CD14-positive monocyte (primary cell): ENCODE measurements around the gene UVRAG. TPM values are rescaled to one million over a fixed set of nuclear protein-coding genes. Genes with fewer than 3 reads are reported as not detected.
A peak's percentile ranks its signal among the peaks of the same experiment; 100 is the strongest.

Experiments
- DNase-seq, 3 donors: peaks; one replicate each; pipeline ENCODE4 v3.0.0-alpha.2; 2011 to 2022
- H2AFZ ChIP-seq: 2 replicates; pipeline ENCODE4 v1.6.0; 2012; ENCODE audit warnings: mild to moderate bottlenecking, low read depth, low read length, inconsistent platforms; ENCODE audit not compliant: insufficient read depth, poor library complexity, severe bottlenecking
- H3K27ac ChIP-seq, 2 donors: 1 replicate in 1 of 2; 2 replicates in 1 of 2; pipeline ENCODE4 v1.5.1; 2012 to 2013; ENCODE audit warnings: low read length in 2 of 2, control low read depth in 1 of 2, inconsistent platforms in 1 of 2, low read depth in 1 of 2, mild to moderate bottlenecking in 1 of 2
- H3K27me3 ChIP-seq, 2 donors: one replicate each; pipeline versions ENCODE4 v1.6.0 to v1.6.1; 2011 to 2013; ENCODE audit warnings: low read length in 2 of 2; ENCODE audit not compliant: control insufficient read depth in 2 of 2, insufficient read depth in 2 of 2
- H3K36me3 ChIP-seq, 2 donors: replicated peaks in 1 of 2; 1 replicate in 1 of 2; 2 replicates in 1 of 2; pipeline versions ENCODE4 v1.5.1 to v1.6.1; 2012 to 2013; ENCODE audit warnings: low read length in 2 of 2, control low read depth in 1 of 2, inconsistent platforms in 1 of 2, mild to moderate bottlenecking in 1 of 2; ENCODE audit not compliant: insufficient read depth in 2 of 2, control insufficient read depth in 1 of 2
- H3K4me1 ChIP-seq, 2 donors: 1 replicate in 1 of 2; 2 replicates in 1 of 2; pipeline versions ENCODE4 v1.5.1 to v1.6.1; 2012 to 2013; ENCODE audit warnings: low read length in 2 of 2, control low read depth in 1 of 2, inconsistent platforms in 1 of 2, mild to moderate bottlenecking in 1 of 2, moderate library complexity in 1 of 2; ENCODE audit not compliant: insufficient read depth in 2 of 2, control insufficient read depth in 1 of 2
- H3K4me2 ChIP-seq: replicated peaks from 2 replicates; pipeline ENCODE3; 2012; ENCODE audit warnings: low read length, moderate library complexity, mild to moderate bottlenecking; ENCODE audit not compliant: poor library complexity, severe bottlenecking; ENCODE audit errors: extremely low read depth
- H3K4me3 ChIP-seq, 3 experiments: fragments of 200-600 bp in 1 of 3; sonication (generic) in 1 of 3; replicated peaks in 1 of 3; 1 replicate in 2 of 3; 2 replicates in 1 of 3; pipeline ENCODE4 v1.5.1; 2011 to 2013; ENCODE audit warnings: low read length in 3 of 3, mild to moderate bottlenecking in 3 of 3, control low read depth in 2 of 3, low read depth in 2 of 3, inconsistent platforms in 1 of 3, moderate library complexity in 1 of 3
- H3K79me2 ChIP-seq: 2 replicates; pipeline ENCODE4 v1.6.0; 2012; ENCODE audit warnings: mild to moderate bottlenecking, control low read depth, inconsistent platforms, low read length, moderate library complexity; ENCODE audit not compliant: insufficient read depth
- H3K9ac ChIP-seq: 2 replicates; pipeline ENCODE4 v1.6.0; 2017; ENCODE audit warnings: low read length, mild to moderate bottlenecking; ENCODE audit not compliant: insufficient read depth, poor library complexity, severe bottlenecking
- H3K9me3 ChIP-seq, 2 donors: replicated peaks in 1 of 2; 1 replicate in 1 of 2; 2 replicates in 1 of 2; pipeline versions ENCODE4 v1.5.1 to v1.6.1; 2012 to 2013; ENCODE audit warnings: low read length in 2 of 2, control low read depth in 1 of 2; ENCODE audit not compliant: control insufficient read depth in 1 of 2, insufficient read depth in 1 of 2
- H4K20me1 ChIP-seq: 2 replicates; pipeline ENCODE4 v1.6.0; 2012; ENCODE audit warnings: mild to moderate bottlenecking, low read length, control low read depth, moderate library complexity; ENCODE audit not compliant: insufficient read depth
- H3K27ac Mint-ChIP-seq, 7 donors: one replicate each; pipeline ENCODE4 v1.8.0; 2020; ENCODE audit warnings: mild to moderate bottlenecking in 7 of 7, mixed read lengths in 7 of 7, moderate library complexity in 6 of 7, inconsistent platforms in 2 of 7
- H3K27me3 Mint-ChIP-seq, 3 donors: one replicate each; pipeline ENCODE4 v1.8.0; 2021 to 2022; ENCODE audit warnings: low read depth in 3 of 3, mild to moderate bottlenecking in 3 of 3, mixed read lengths in 3 of 3, moderate library complexity in 3 of 3, inconsistent platforms in 1 of 3
- H3K36me3 Mint-ChIP-seq, 2 donors: one replicate each; pipeline ENCODE4 v1.8.0; 2020; ENCODE audit warnings: mixed read lengths in 2 of 2, inconsistent platforms in 1 of 2, mild to moderate bottlenecking in 1 of 2
- H3K4me1 Mint-ChIP-seq: one replicate; pipeline ENCODE4 v1.8.0; 2020; ENCODE audit warnings: mild to moderate bottlenecking, mixed read lengths
- H3K4me3 Mint-ChIP-seq, 2 donors: one replicate each; pipeline ENCODE4 v1.8.0; 2020; ENCODE audit warnings: mild to moderate bottlenecking in 2 of 2, mixed read lengths in 2 of 2, moderate library complexity in 1 of 2
- H3K9me3 Mint-ChIP-seq, 7 donors: one replicate each; pipeline ENCODE4 v1.8.0; 2020 to 2022; ENCODE audit warnings: mixed read lengths in 7 of 7, mild to moderate bottlenecking in 6 of 7, moderate library complexity in 6 of 7, inconsistent platforms in 2 of 7
- CTCF ChIP-seq: fragments of 200-600 bp; IDR thresholded peaks from one replicate; pipeline ENCODE4 v1.8.0; 2022; ENCODE audit warnings: antibody characterized with exemption, mild to moderate bottlenecking
- WGBS: methylation state at CpG from one replicate; pipeline ENCODE4 v1.1.5; 2013; ENCODE audit warnings: missing lambda C conversion rate; ENCODE audit not compliant: insufficient coverage; 5-methylcytosine and 5-hydroxymethylcytosine counted together
- intact Hi-C, 2 donors: fragments of 100-400 bp; cut with micrococcal nuclease; formaldehyde crosslinking; loops; one replicate each; pipeline versions ENCODE4 v1.15.0 to v1.15.1; 2023
- polyA plus RNA-seq, 3 donors: library from polyadenylated mRNA; depleted of rRNA in 1 of 3; unstranded in 2 of 3; stranded (reverse) in 1 of 3; fragments of 300-500 nt in 2 of 3; fragments of >200 nt in 1 of 3; fragmentation: Illumina TruSeq in 2 of 3; gene quantifications; 1 replicate in 2 of 3; 2 replicates in 1 of 3; pipeline ENCODE4 v1.2.3, GENCODE V29; 2012 to 2021

UVRAG gene
- polyA plus RNA-seq, 3 donors, result 13.7 to 20.5 (median 20.0) TPM

GRCh38 chr11:76174330-76174729 is 359.3 kb downstream of the UVRAG start:
- Mint-ChIP-seq H3K4me1 (no peaks in the 10 kb centered on the region), H3K9me3 (no peaks in the 10 kb centered on the region), H3K36me3 (no peaks in the 10 kb centered on the region), H3K27me3 (peaks cover 0 to 3% (median 1%) of the 10 kb centered on the region in 3 donors), H3K27ac (peak overlapping the region in 1 of 7 donors; percentile 6), H3K4me3 (no peak overlapping the region)
- Histone ChIP-seq H3K27me3 (no peaks in the 10 kb centered on the region), H4K20me1 (no peaks in the 10 kb centered on the region), H3K79me2 (no peaks in the 10 kb centered on the region), H3K27ac (no peak overlapping the region), H3K9ac (no peak overlapping the region), H3K4me3 (no peak overlapping the region), H3K4me1 (no peaks in the 10 kb centered on the region), H2AFZ (no peak overlapping the region), H3K9me3 (no peaks in the 10 kb centered on the region), H3K4me2 (no peak overlapping the region), H3K36me3 (no peaks in the 10 kb centered on the region)
- 87% methylated on average over 4 of the region's 5 CpGs for WGBS
- intact Hi-C loops, result no loop called here
- TF ChIP-seq CTCF, result no peak
- no peak for DNase-seq

- Histone ChIP-seq H4K20me1 (no peaks in the 10 kb centered on the region), H3K27ac (no peak overlapping the region), H3K9me3 (no peaks in the 10 kb centered on the region), H3K36me3 (no peaks in the 10 kb centered on the region), H3K4me1 (no peaks in the 10 kb centered on the region), H2AFZ (no peak overlapping the region), H3K4me3 (no peak overlapping the region), H3K9ac (no peak overlapping the region), H3K27me3 (no peaks in the 10 kb centered on the region), H3K4me2 (no peak overlapping the region), H3K79me2 (no peaks in the 10 kb centered on the region)
- intact Hi-C loops, result no loop called here
- no peak for TF ChIP-seq CTCF
- Mint-ChIP-seq H3K4me3 (no peak overlapping the region), H3K4me1 (no peaks in the 10 kb centered on the region), H3K27me3 (peaks cover 0 to 3% (median 1%) of the 10 kb centered on the region in 3 donors), H3K36me3 (no peaks in the 10 kb centered on the region), H3K27ac (no peak overlapping the region), H3K9me3 (no peaks in the 10 kb centered on the region)
- WGBS, result 94% methylated on average over 4 of the region's 4 CpGs
- DNase-seq, result no peak
Measured at GRCh38 chr11:76175783-76176182, 360.8 kb downstream of the UVRAG start.
